SIG-M5 treated with dmso at 0.1 percent for 504 hours (cell line): ENCODE results near the gene PLCE1.
A peak's percentile ranks its signal among the peaks of the same experiment; 100 is the strongest.

Experiments used
- DNase-seq: peaks from one replicate; lab custom pipeline; 2025; ENCODE audit not compliant: unreplicated experiment; lab: John Stamatoyannopoulos, UW

The PLCE1 gene

DNA sequence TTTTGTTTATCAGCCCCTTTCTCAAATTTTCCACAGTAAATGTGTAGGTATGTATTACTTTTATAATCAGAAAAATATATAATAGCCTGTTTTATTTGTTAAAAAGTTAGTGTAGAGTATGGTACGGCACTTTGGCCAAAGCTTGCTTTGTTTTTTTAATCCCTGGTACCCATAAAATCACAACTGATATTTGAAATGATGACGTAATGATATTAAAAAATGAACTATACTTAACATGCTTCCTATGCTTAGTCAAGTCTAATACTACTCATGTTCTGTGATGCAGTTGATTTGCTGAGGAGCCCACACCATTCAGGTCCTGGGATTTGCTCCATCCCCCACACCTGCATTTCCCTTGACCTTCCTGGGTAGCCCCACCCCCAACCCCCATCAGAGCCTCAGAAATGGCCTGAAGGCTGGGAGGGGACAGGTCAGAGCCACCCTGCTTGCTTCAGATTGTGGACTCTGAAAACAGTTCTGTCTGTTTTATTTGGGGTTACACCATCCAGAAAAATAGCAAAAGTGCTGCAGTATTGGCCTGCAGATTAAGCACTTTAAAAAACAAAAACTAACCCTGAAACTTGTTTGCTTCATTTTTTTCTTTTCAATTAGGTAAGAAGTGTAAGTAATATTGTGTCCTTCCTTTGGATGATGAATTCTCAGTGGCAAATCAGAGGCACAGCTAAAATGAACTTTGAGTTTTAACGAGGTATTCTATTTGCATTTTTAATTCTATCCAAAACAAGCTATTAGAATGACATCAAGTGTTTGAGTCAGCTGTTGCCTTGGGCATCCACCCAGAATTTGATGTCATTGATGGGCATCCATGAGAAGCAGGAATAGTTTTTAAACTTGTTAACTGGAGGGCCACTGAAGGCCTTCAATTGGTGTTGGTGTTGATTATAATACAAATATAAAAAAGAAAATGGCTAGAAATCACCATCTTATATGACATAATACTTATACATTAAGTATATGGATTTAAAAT, 23.3 kb downstream of the PLCE1 start:
- DNase-seq = no peak

DNA sequence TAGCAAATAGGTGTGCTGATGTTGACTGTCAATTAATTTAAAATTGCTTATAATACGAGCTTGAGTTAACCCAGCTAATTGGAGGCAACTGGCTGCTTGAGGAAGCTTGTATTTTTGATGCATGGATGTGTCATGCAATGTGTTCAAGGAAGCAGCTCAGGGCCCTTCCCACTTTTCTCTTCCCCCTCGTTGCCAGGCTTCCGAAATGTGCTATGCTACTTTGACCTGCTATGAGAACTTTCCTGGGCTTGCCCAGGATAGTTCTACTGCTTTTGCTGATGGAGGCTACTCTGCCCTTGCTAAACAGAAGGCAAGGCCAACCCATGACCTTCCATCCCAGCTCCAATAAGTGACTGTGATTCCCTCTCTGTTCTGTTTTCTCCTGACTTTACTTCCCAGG, 24.4 kb downstream of the PLCE1 start:
- DNase-seq = no peak

- DNase-seq = no peak
Observed at GRCh38 chr10:94023906-94024305, 30.2 kb downstream of the PLCE1 start.

DNA sequence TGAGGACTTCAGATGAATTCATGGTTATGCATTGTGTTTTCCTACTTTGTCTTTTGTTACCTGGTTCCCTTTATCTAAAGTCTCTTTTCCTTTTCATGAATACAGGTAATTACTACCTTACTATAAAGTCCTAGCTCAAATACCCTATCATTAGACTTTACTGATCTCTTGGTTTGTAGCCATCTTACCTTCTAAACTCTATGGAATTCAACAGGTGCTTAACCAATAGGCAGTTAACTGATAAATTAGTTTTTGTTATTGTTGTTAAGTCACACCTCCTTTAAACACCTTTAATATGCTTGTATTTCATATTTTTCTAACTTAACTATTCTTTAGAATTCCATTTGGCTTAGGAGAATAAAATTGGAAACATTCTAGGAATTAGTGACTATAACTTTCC, 30.7 kb downstream of the PLCE1 start:
- no peak for DNase-seq

DNA sequence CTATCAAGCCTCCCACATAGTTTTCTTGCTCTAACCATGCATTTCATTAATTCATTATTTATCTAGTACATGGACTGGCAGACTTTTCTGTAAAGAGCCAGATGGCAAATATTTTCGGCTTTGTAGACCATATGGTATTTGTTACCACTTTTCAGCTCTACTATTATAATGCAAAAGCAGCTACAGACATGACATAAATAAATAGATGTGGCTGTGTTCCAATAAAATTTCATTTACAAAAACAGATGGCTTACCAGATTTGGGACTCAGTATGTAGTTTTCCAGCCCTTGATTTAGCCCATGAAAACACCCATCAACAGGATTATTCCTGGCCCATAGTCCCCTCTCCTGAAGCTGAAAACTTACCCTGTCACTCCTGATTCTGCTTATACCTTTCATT, 32.1 kb downstream of the PLCE1 start:
- no peak for DNase-seq

GRCh38 chr10:94027197-94027596, 33.5 kb downstream of the PLCE1 start:
- DNase-seq = peak; percentile 7

DNA sequence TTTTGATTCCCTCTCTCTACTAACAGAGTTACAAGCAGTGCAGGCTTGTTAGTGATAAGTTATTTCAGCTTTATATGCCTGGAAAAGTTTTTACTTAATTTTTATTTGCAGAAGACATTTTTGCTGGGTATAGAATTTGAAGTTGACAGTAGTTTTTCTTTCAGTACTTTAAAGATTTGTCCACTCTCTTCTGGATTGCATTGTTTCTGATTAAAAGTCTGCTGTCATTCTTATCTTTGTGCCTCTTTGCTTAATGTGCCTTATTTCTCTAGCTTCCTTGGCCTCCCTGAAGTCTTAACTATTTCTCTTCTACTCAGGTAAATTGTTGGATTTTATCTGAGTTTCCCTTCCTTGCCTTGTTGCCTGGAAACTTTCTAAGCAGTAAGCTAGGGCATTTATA, 36.2 kb downstream of the PLCE1 start:
- DNase-seq = no peak

DNA sequence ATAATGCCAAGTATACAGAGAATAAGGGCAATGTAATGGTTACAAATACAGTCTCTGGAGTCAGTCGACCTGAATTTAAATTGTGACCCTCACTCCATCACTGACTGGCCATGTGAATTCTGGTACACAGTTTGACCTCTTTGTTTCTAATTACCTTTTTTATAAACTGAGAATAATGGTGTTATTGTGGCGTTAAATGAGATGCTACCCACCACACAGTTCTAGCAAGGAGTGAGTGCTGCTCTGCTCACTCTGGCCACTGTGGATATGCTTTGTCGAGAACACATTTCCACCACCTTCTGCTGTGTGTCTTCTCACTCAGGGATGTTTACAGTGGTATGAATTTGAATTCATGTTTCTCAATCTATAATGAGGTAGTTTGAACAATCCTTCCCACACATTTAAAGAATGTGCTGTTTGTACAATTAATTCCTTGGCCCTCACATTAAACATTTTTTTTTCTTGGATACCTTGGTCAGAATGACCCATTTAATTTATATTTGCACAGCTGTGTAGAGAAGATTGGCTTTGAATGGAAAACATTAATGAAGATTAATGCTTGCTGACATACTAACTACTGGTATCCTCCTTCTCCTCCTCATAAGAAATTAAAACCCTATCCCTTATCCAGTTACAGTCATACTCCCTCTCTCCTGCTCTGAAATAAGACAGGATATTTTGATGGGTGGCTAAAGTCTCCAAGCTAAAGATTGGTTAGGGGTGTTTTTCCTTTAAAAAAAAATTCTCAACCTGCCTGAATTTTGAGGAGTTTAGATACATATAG, 42.4 kb downstream of the PLCE1 start:
- no peak for DNase-seq

DNA sequence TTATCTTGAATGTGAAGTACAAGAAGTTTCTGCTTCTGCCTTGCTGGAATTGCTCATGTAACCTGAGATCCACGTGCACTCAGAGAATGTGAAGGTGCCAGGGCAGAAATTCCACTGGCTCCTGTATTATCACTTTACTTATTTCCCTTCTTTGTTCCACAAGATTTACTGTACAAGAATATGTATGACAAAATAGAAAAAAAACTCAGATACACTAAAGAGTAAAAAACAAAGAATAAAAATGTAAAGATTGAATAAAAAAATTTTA, 43.0 kb downstream of the PLCE1 start:
- DNase-seq = no peak

GRCh38 chr10:94037286-94037685, 43.6 kb downstream of the PLCE1 start:
- no peak for DNase-seq

GRCh38 chr10:94038024-94038423, 44.3 kb downstream of the PLCE1 start:
- no peak for DNase-seq

DNA sequence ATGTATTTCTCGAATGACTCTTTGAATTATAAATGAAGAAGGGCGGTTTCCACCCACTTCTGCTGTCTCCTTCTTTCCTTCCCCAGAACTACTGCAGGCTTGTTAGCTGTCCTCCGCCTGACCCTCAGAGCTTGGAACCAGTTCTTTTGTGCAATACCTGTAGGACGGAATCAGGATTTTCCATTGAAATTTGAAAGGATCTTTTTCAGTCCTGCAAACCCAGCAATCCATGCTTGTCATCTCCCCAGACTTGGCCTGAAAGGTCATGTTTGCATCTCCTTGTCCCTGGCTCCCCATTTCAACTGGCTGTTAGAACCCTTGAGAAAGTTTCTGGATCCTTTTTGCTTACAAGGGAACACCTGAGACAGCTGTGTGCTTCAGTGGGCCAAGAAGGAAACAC, 47.5 kb downstream of the PLCE1 start:
- DNase-seq = no peak

- DNase-seq = no peak
Observed at GRCh38 chr10:94042001-94042833, 48.5 kb downstream of the PLCE1 start.

DNA sequence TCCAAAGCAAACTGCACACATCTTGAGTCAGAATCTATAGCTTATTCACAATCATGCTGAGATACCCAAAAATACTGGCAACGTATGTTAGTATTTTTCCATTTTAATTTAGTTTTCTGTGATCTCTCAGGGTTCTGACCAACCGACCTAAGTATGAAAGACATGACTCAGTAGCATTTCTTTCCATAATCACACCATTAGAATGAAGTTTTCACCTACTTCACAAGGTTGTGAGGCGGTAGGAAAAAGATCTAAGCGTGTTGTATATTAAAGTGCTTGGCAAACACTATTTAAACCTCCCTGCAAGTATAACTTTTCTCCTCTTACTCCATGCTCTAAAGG, 49.1 kb downstream of the PLCE1 start:
- DNase-seq = no peak
